GM23338 (cell line): ENCODE data around the gene NRG3. TPM values are rescaled to one million over a fixed set of nuclear protein-coding genes. Genes with fewer than 3 reads are reported as not detected.

Source experiments
- ATAC-seq: fragments of 200-7000 bp; cut with Tn5 transposase; 3 replicates; pipeline ENCODE4 v1.9.1; 2020
- DNase-seq: peaks from one replicate; pipeline ENCODE4 v3.0.0-alpha.2; 2015; ENCODE audit warnings: low spot score
- H2AFZ ChIP-seq: fragments of 200-600 bp; sonication (generic); 2 replicates; pipeline ENCODE4 v1.8.0; 2016; ENCODE audit warnings: antibody characterized with exemption, mild to moderate bottlenecking, moderate library complexity
- H3F3A ChIP-seq: fragments of 200-600 bp; sonication (generic); replicated peaks from 2 replicates; pipeline ENCODE4 v1.8.0; 2017; ENCODE audit warnings: antibody characterized with exemption, mixed run types, low read depth
- H3K27ac ChIP-seq: fragments of 200-600 bp; sonication (generic); 2 replicates; pipeline ENCODE4 v1.6.1; 2016; ENCODE audit warnings: low read depth
- H3K27me3 ChIP-seq: fragments of 200-600 bp; sonication (generic); 2 replicates; pipeline ENCODE4 v1.8.0; 2016; ENCODE audit warnings: mild to moderate bottlenecking, mixed run types, moderate library complexity; ENCODE audit not compliant: insufficient read depth
- H3K36me3 ChIP-seq: fragments of 200-600 bp; sonication (generic); 2 replicates; pipeline ENCODE4 v1.8.0; 2016; ENCODE audit warnings: mild to moderate bottlenecking; ENCODE audit not compliant: insufficient read depth
- H3K4me1 ChIP-seq: fragments of 200-600 bp; sonication (generic); 2 replicates; pipeline ENCODE4 v1.8.0; 2016; ENCODE audit warnings: mild to moderate bottlenecking, moderate library complexity; ENCODE audit not compliant: insufficient read depth
- H3K4me2 ChIP-seq: fragments of 200-600 bp; sonication (generic); 2 replicates; pipeline ENCODE4 v1.7.1; 2017; ENCODE audit warnings: mixed run types
- H3K4me3 ChIP-seq: fragments of 200-600 bp; sonication (generic); 2 replicates; pipeline ENCODE4 v1.6.1; 2016; ENCODE audit warnings: mixed run types
- H3K79me2 ChIP-seq: fragments of 200-600 bp; sonication (generic); replicated peaks from 2 replicates; pipeline ENCODE4 v1.8.0; 2017; ENCODE audit warnings: mild to moderate bottlenecking; ENCODE audit not compliant: insufficient read depth
- H3K9me2 ChIP-seq: fragments of 200-600 bp; sonication (generic); 2 replicates; pipeline ENCODE4 v1.8.0; 2017; ENCODE audit not compliant: insufficient read depth
- H4K20me1 ChIP-seq: fragments of 200-600 bp; sonication (generic); replicated peaks from 2 replicates; pipeline ENCODE4 v1.8.0; 2017; ENCODE audit warnings: mild to moderate bottlenecking; ENCODE audit not compliant: insufficient read depth
- H3K27ac Mint-ChIP-seq: 2 replicates; pipeline ENCODE4 v1.8.0; 2020; ENCODE audit warnings: inconsistent platforms, mild to moderate bottlenecking, moderate library complexity, mixed read lengths
- H3K27me3 Mint-ChIP-seq: 3 replicates; pipeline ENCODE4 v1.8.0; 2022; ENCODE audit warnings: low read depth, mild to moderate bottlenecking, moderate library complexity, mixed read lengths, inconsistent platforms; ENCODE audit not compliant: insufficient read depth, poor library complexity
- H3K36me3 Mint-ChIP-seq: 3 replicates; pipeline ENCODE4 v1.8.0; 2021; ENCODE audit warnings: low read depth, mild to moderate bottlenecking, inconsistent platforms, moderate library complexity, mixed read lengths
- H3K4me1 Mint-ChIP-seq: 3 replicates; pipeline ENCODE4 v1.8.0; 2020; ENCODE audit warnings: mild to moderate bottlenecking, inconsistent platforms, mixed read lengths
- H3K4me3 Mint-ChIP-seq: 3 replicates; pipeline ENCODE4 v1.8.0; 2021; ENCODE audit warnings: moderate library complexity, mild to moderate bottlenecking, inconsistent platforms, mixed read lengths
- H3K9me3 Mint-ChIP-seq: 3 replicates; pipeline ENCODE4 v1.8.0; 2020; ENCODE audit warnings: moderate library complexity, mild to moderate bottlenecking, inconsistent platforms, mixed read lengths
- JUNB ChIP-seq: IDR thresholded peaks from one replicate; pipeline ENCODE4 v1.6.1; 2016; ENCODE audit warnings: antibody characterized with exemption; ENCODE audit not compliant: unreplicated experiment
- STAT1 ChIP-seq: IDR thresholded peaks from one replicate; pipeline ENCODE4 v1.6.1; 2016; ENCODE audit warnings: antibody characterized with exemption; ENCODE audit not compliant: unreplicated experiment
- ZNF114 ChIP-seq: fragments of 250-450 bp; sonication (Bioruptor Pico); IDR thresholded peaks from 2 replicates; pipeline ENCODE4 v1.5.0; 2020; ENCODE audit warnings: mild to moderate bottlenecking, moderate library complexity
- ZNF331 ChIP-seq: fragments of 250-450 bp; sonication (Bioruptor Pico); IDR thresholded peaks from 2 replicates; pipeline ENCODE4 v1.5.0; 2020; ENCODE audit warnings: low read depth, mild to moderate bottlenecking, moderate library complexity
- ZNF462 ChIP-seq: fragments of 250-450 bp; sonication (Bioruptor Pico); IDR thresholded peaks from 2 replicates; pipeline ENCODE4 v1.5.0; 2020; ENCODE audit warnings: mild to moderate bottlenecking, moderate library complexity
- polyA plus RNA-seq: library from polyadenylated mRNA; unstranded; fragments of >200 nt; fragmentation: Nextera tagmentation; extraction: Ambion mirVana; gene quantifications from 2 replicates; pipeline ENCODE4 v1.2.1, GENCODE V29; 2016
- total RNA-seq: library from RNA; depleted of rRNA; stranded (reverse); fragments of >200 nt; shearing (Covaris generic); gene quantifications from 2 replicates; pipeline ENCODE4 v1.2.3, GENCODE V29; 2014

Gene NRG3
- total and polyA plus RNA-seq, 2 experiments from 2014 or later, result 1.9 to 3.9 TPM

- no peak for ATAC-seq
- H3K27ac Mint-ChIP-seq, result peak overlapping the region; percentile 65; the same call in 1 of the 2 replicates
These were observed 83.0 kb downstream of the NRG3 start for GRCh38 chr10:81957976-81958375.

DNA sequence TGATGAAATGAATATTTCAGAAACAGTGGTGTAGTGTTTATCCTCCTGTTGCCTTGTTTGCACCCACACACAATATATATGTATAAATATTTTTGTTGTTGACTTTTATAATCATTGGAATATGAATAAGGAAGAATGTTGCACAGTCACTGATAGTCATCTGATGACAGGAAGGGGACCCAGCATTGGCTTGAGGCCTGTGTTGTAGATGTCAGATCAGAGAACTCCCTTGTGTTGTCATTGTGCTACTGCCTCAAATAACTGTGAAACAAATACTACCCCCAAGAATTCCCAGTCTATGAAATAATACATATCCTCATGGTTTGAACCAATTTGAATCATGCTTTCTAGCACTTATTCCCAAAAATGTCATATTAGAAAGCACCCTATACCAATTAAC lies 84.0 kb downstream of the NRG3 start:
- H3K36me3 ChIP-seq, result no peaks in the 10 kb centered on the region
- no peaks in the 10 kb centered on the region for H3K27me3 ChIP-seq
- 0 out of 2 replicates have a peak overlapping the region, but pooled peaks have one; percentile 35 for H3K27ac Mint-ChIP-seq
- no peaks in the 10 kb centered on the region for H3F3A ChIP-seq
- peaks cover 12% of the 10 kb centered on the region; the same call in 2 of the 3 replicates for H3K4me1 Mint-ChIP-seq
- H3K27ac ChIP-seq, result no peak overlapping the region
- no peak overlapping the region for H3K4me3 Mint-ChIP-seq
- no peaks in the 10 kb centered on the region for H3K79me2 ChIP-seq
- no peaks in the 10 kb centered on the region for H4K20me1 ChIP-seq
- H3K36me3 Mint-ChIP-seq, result no peaks in the 10 kb centered on the region
- H3K4me2 ChIP-seq, result no peak overlapping the region
- no peaks in the 10 kb centered on the region for H3K9me3 Mint-ChIP-seq
- H3K9me2 ChIP-seq, result 0 out of 2 replicates have a peak, but pooled peaks cover 3% of the 10 kb centered on the region
- DNase-seq (no peak), ATAC-seq (no peak)
- TF ChIP-seq JUNB, result no peak
- TF ChIP-seq ZNF331, result no peak
- TF ChIP-seq STAT1, result no peak
- TF ChIP-seq ZNF462 (CRISPR knock-in tag), result no peak
- H3K27me3 Mint-ChIP-seq, result no peaks in the 10 kb centered on the region
- H3K4me3 ChIP-seq, result no peak overlapping the region
- H3K4me1 ChIP-seq, result no peaks in the 10 kb centered on the region
- H2AFZ ChIP-seq, result no peak overlapping the region

More at GRCh38 chr10:81957976-81958375, 83.0 kb downstream of the NRG3 start:
- Histone ChIP-seq H3K36me3 (no peaks in the 10 kb centered on the region), H3K4me2 (no peak overlapping the region), H3F3A (no peaks in the 10 kb centered on the region), H3K4me3 (no peak overlapping the region), H3K27me3 (no peaks in the 10 kb centered on the region), H4K20me1 (no peaks in the 10 kb centered on the region), H3K79me2 (no peaks in the 10 kb centered on the region), H3K9me2 (0 out of 2 replicates have a peak, but pooled peaks cover 3% of the 10 kb centered on the region), H3K4me1 (no peaks in the 10 kb centered on the region), H2AFZ (no peak overlapping the region), H3K27ac (no peak overlapping the region)
- DNase-seq, result no peak
- H3K36me3 Mint-ChIP-seq, result no peaks in the 10 kb centered on the region
- no peak overlapping the region for H3K4me3 Mint-ChIP-seq
- no peaks in the 10 kb centered on the region for H3K27me3 Mint-ChIP-seq
- peaks cover 13% of the 10 kb centered on the region; the same call in 2 of the 3 replicates for H3K4me1 Mint-ChIP-seq
- no peaks in the 10 kb centered on the region for H3K9me3 Mint-ChIP-seq
- no peak for TF ChIP-seq ZNF331
- no peak for TF ChIP-seq ZNF114 (CRISPR knock-in tag)
